Endodermal cell (in vitro differentiated cells): Measurements from ENCODE around the gene PCGF1. TPM values are rescaled to one million over a fixed set of nuclear protein-coding genes. Genes with fewer than 3 reads are reported as not detected.

ENCODE experiments used
- DNase-seq: peaks from one replicate; pipeline ENCODE4 v3.0.0-alpha.2; 2017
- H3K27ac ChIP-seq: 2 replicates; pipeline ENCODE4 v1.5.1; 2013; ENCODE audit warnings: mild to moderate bottlenecking, low read depth, low read length, moderate library complexity
- H3K27me3 ChIP-seq: 2 replicates; pipeline ENCODE4 v1.6.1; 2013; ENCODE audit warnings: mild to moderate bottlenecking, low read length, moderate library complexity; ENCODE audit not compliant: insufficient read depth, control insufficient read depth, poor library complexity, severe bottlenecking
- H3K36me3 ChIP-seq: 2 replicates; pipeline ENCODE4 v1.7.0; 2013; ENCODE audit warnings: mild to moderate bottlenecking, low read length, moderate library complexity; ENCODE audit not compliant: control insufficient read depth, insufficient read depth
- H3K4me1 ChIP-seq: one replicate; pipeline ENCODE4 v1.7.0; 2013; ENCODE audit warnings: low read length; ENCODE audit not compliant: control insufficient read depth, insufficient read depth
- H3K4me3 ChIP-seq: 2 replicates; pipeline ENCODE4 v1.5.1; 2013; ENCODE audit warnings: mild to moderate bottlenecking, low read length, moderate library complexity
- H3K9ac ChIP-seq: 2 replicates; pipeline ENCODE4 v1.6.1; 2013; ENCODE audit warnings: mild to moderate bottlenecking, low read length, moderate library complexity; ENCODE audit not compliant: poor library complexity, severe bottlenecking; ENCODE audit errors: extremely low read depth
- H3K9me3 ChIP-seq: 2 replicates; pipeline ENCODE4 v1.6.1; 2013; ENCODE audit warnings: mild to moderate bottlenecking, low read length, moderate library complexity; ENCODE audit not compliant: control insufficient read depth
- H3K27ac Mint-ChIP-seq: 2 replicates; pipeline ENCODE4 v1.8.0; 2020; ENCODE audit warnings: mixed read lengths
- H3K27me3 Mint-ChIP-seq: 2 replicates; pipeline ENCODE4 v1.8.0; 2021; ENCODE audit warnings: mild to moderate bottlenecking, mixed read lengths; ENCODE audit not compliant: insufficient read depth
- H3K36me3 Mint-ChIP-seq: 2 replicates; pipeline ENCODE4 v1.8.0; 2020; ENCODE audit warnings: low read depth, mixed read lengths
- H3K4me1 Mint-ChIP-seq: 2 replicates; pipeline ENCODE4 v1.8.0; 2020; ENCODE audit warnings: mixed read lengths
- H3K4me3 Mint-ChIP-seq: 2 replicates; pipeline ENCODE4 v1.8.0; 2020; ENCODE audit warnings: mild to moderate bottlenecking, moderate library complexity, mixed read lengths
- H3K9me3 Mint-ChIP-seq: 2 replicates; pipeline ENCODE4 v1.8.0; 2020; ENCODE audit warnings: mild to moderate bottlenecking, mixed read lengths
- WGBS, 2 experiments: methylation state at CpG; one replicate each; pipeline versions ENCODE4 v1.1.5 to v1.1.7; 2013; ENCODE audit warnings: missing lambda C conversion rate in 2 of 2, mixed read lengths in 1 of 2; ENCODE audit not compliant: insufficient coverage in 1 of 2, insufficient read length in 1 of 2; 5-methylcytosine and 5-hydroxymethylcytosine counted together
- total RNA-seq, 2 donors: library from RNA; stranded (reverse); fragmentation: NEBNext Ultra II Directional in 1 of 2; extraction: Animal tissue kit (Norgen Biotek cat#: 25700) in 1 of 2; gene quantifications; 2 replicates in 1 of 2; 3 replicates in 1 of 2; pipeline ENCODE4 v1.2.1, GENCODE V29; 2021
- TF ChIP-seq, protein P1 (sequence below): fragments of 200-600 bp; sonication (generic); conservative IDR thresholded peaks from 2 replicates; pipeline ENCODE4 v1.5.0; 2021; ENCODE audit warnings: antibody characterized with exemption, mild to moderate bottlenecking

Gene PCGF1
- total RNA-seq, 2 donors from 2014 or later: 15.5 to 21.4 TPM

DNA sequence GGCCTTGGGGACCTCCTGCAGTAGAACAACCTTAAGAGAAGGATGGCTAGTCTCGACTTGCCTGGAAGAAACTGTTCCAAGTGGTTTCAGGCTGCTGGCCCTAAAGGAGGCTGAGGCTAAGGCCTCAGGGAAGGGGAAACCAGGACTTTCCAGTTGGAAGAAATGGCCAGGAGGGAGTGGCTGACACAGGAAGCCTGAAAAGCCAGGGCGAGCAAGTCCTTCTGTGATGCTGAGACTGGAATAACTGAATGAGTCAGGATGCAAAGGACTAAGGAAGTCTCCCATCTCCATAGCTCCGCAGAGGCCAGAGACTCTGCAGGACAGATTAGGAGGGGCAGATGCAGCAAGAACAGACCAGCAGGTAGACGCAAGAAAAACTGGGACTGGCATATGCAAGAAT is 29.6 kb upstream of the PCGF1 start:
- Histone ChIP-seq H3K4me1 (no peaks in the 10 kb centered on the region), H3K9ac (no peak overlapping the region), H3K4me3 (no peak overlapping the region), H3K27me3 (no peaks in the 10 kb centered on the region), H3K36me3 (peaks cover 5% of the 10 kb centered on the region), H3K27ac (no peak overlapping the region), H3K9me3 (no peaks in the 10 kb centered on the region)
- WGBS, 2 experiments: 77 to 82% methylated on average over 4 of the region's 4 CpGs
- no peak for DNase-seq
- H3K27ac Mint-ChIP-seq: no peak overlapping the region
- peaks cover 9% of the 10 kb centered on the region for H3K4me1 Mint-ChIP-seq
- H3K36me3 Mint-ChIP-seq: peaks cover 4% of the 10 kb centered on the region
- no peaks in the 10 kb centered on the region for H3K9me3 Mint-ChIP-seq
- H3K27me3 Mint-ChIP-seq: peaks cover 2% of the 10 kb centered on the region
- TF ChIP-seq, protein P1, sequence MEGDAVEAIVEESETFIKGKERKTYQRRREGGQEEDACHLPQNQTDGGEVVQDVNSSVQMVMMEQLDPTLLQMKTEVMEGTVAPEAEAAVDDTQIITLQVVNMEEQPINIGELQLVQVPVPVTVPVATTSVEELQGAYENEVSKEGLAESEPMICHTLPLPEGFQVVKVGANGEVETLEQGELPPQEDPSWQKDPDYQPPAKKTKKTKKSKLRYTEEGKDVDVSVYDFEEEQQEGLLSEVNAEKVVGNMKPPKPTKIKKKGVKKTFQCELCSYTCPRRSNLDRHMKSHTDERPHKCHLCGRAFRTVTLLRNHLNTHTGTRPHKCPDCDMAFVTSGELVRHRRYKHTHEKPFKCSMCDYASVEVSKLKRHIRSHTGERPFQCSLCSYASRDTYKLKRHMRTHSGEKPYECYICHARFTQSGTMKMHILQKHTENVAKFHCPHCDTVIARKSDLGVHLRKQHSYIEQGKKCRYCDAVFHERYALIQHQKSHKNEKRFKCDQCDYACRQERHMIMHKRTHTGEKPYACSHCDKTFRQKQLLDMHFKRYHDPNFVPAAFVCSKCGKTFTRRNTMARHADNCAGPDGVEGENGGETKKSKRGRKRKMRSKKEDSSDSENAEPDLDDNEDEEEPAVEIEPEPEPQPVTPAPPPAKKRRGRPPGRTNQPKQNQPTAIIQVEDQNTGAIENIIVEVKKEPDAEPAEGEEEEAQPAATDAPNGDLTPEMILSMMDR: no peak
- H3K4me3 Mint-ChIP-seq: no peak overlapping the region

DNA sequence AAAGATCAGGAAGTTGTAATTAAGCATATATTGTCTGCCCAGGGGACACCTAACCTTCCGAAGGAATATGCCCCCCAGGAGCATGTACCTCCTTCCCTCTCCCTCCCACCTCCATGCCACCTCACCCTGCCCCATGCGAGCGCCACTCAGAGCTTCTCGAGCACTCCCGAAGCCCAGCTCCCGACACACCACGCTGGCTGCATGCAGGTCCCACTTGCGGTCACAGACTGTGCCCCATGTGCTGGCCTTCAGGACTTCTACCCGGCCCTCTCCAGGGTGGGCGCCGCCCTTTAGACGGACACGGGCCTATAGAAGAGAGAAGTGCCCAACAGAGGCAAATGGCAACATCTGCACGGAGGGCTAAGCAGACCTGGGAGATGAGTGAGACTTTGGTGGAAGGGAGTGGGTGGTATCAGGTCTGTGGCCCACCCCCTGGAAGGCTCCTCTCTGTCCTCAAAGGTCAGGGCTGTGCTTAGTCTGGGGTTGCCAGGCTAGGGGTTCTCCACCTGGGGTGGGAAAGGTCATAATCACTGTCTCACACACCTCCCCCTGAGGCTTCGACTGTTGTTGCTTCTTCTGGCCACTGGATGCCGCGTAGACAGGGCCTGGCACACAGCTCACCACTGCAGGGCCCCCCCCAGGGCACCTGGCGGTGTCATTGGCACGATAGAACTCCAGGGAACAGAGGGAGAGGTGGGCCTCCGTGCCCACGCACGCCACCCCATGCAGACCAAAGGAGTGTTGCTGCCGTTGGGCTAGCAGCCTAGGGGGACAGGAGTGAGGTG is 28.9 kb upstream of the PCGF1 start:
- no peaks in the 10 kb centered on the region for H3K9me3 ChIP-seq
- peaks cover 8% of the 10 kb centered on the region for H3K36me3 Mint-ChIP-seq
- no peak overlapping the region for H3K4me3 ChIP-seq
- H3K36me3 ChIP-seq: peaks cover 9% of the 10 kb centered on the region
- no peak overlapping the region for H3K27ac Mint-ChIP-seq
- TF ChIP-seq, protein P1: no peak
- H3K27me3 ChIP-seq: no peaks in the 10 kb centered on the region
- no peaks in the 10 kb centered on the region for H3K4me1 ChIP-seq
- WGBS, 2 experiments: 92 to 97% methylated on average over 16 to 23 of the region's 23 CpGs
- DNase-seq: no peak
- H3K9me3 Mint-ChIP-seq: no peaks in the 10 kb centered on the region
- H3K27ac ChIP-seq: no peak overlapping the region
- no peak overlapping the region for H3K9ac ChIP-seq
- peaks cover 9% of the 10 kb centered on the region for H3K4me1 Mint-ChIP-seq
- H3K27me3 Mint-ChIP-seq: peaks cover 2% of the 10 kb centered on the region
- no peak overlapping the region for H3K4me3 Mint-ChIP-seq

DNA sequence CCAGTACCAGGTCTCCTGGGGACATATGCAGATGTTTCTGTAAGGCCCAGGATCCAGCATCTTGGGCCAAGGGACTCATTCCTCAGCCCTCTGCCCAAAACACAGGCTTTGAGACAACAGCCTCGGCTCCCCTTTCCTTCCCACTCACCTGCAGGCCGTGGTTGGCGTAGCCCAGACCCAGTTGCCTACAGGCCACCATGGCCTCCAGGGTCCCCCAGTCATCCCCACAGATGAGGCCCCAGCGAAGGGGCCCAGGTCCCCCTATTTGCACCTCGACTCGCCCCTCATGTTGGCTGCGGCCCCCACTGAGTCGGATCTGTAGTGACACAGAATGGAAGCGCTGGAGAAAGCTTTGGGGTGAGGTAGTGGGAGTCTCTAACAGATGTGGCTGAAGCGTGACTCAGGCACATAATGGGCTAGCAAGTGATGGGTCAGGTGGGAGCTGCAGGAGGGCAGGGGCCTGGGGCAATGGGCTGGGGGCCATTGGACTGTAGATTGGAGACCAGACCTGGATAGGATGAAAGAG is 28.0 kb upstream of the PCGF1 start:
- Mint-ChIP-seq H3K4me3 (no peak overlapping the region), H3K27me3 (peaks cover 2% of the 10 kb centered on the region), H3K27ac (no peak overlapping the region), H3K4me1 (peaks cover 11% of the 10 kb centered on the region), H3K36me3 (peaks cover 13% of the 10 kb centered on the region), H3K9me3 (no peaks in the 10 kb centered on the region)
- TF ChIP-seq, protein P1: no peak
- Histone ChIP-seq H3K9me3 (no peaks in the 10 kb centered on the region), H3K4me3 (no peak overlapping the region), H3K9ac (no peak overlapping the region), H3K36me3 (peaks cover 9% of the 10 kb centered on the region), H3K27ac (no peak overlapping the region), H3K4me1 (no peaks in the 10 kb centered on the region), H3K27me3 (no peaks in the 10 kb centered on the region)
- DNase-seq: no peak
- 96 to 100% methylated on average over 4 to 10 of the region's 10 CpGs for WGBS, 2 experiments
